ENCODE results near the gene DYDC2. TPM values are rescaled to one million over a fixed set of nuclear protein-coding genes. Genes with fewer than 3 reads are reported as not detected.

DYDC2 gene
- total and polyA plus RNA-seq, 3 donors from 2014 or later, result 1.8 to 22.8 (median 4.5) TPM

DNA sequence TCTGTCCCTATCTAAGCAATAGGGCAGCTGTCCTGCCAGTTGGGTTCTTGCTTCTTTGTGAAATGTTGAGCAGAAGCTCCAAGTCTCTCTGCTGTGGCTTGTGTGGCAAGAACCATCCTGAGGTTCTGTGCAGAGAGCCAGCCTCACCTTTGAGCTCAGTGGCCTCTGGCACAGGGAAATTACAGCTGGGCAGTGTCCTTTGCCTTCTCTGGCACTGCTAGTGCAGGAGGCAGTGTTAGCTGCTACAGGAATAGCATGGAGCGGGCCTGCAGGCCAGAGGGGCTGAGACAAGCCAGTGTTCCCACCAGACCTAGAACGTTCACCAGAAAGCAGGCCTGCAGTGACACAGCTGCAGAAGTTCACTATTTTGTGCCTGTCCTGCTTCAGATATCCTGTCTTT lies 53.5 kb downstream of the DYDC2 start:
- Histone ChIP-seq H3K4me1 (peaks cover 59% of the 10 kb centered on the region), H3K9me3 (no peaks in the 10 kb centered on the region), H3K4me3 (no peak overlapping the region), H3K27me3 (no peaks in the 10 kb centered on the region), H3K27ac (peak overlapping the region; percentile 74 to 97), H3K36me3 (ENCODE audit: low read depth, missing control alignments) (no peaks in the 10 kb centered on the region)
- TF ChIP-seq POLR2A (IDR thresholded peaks at IDR 0.05), result no peak
- TF ChIP-seq, protein P1, sequence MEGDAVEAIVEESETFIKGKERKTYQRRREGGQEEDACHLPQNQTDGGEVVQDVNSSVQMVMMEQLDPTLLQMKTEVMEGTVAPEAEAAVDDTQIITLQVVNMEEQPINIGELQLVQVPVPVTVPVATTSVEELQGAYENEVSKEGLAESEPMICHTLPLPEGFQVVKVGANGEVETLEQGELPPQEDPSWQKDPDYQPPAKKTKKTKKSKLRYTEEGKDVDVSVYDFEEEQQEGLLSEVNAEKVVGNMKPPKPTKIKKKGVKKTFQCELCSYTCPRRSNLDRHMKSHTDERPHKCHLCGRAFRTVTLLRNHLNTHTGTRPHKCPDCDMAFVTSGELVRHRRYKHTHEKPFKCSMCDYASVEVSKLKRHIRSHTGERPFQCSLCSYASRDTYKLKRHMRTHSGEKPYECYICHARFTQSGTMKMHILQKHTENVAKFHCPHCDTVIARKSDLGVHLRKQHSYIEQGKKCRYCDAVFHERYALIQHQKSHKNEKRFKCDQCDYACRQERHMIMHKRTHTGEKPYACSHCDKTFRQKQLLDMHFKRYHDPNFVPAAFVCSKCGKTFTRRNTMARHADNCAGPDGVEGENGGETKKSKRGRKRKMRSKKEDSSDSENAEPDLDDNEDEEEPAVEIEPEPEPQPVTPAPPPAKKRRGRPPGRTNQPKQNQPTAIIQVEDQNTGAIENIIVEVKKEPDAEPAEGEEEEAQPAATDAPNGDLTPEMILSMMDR (IDR thresholded peaks at IDR 0.05), result no peak
- 43% methylated on average over 2 of the region's 2 CpGs; no CpG with 5 or more reads in 1 of the 2 donors for WGBS, 2 donors
- intact Hi-C loops (cut with DNase I; ENCODE audit: low total_unique reads), result no loop called here
- DNase-seq, result no peak

DNA sequence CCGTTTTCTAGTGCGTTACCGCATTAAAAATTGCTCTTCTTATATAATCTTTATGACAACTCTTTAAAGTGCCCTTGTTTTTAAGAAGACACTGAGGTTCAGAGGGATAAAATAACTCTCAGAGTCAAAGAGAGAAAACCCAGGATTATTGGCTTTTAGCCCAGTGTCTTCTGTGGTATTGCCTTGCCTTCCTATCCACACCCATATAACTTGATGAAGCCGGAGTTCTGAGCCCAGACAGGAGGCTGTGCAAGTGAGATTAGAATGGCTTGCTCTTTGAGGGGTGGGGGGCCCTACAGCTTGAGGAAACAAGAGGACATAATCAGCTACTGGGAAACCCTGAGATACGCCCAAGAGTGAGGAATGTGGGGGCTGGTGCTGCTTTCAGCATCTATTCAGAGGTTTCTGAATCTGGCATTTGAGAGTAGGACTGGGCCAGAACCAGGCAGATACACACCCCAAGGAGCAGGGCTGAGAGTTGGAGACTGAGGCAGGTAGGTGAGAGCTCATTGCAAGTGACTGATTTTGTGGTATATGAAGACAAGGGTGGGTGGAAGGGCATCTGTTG lies 54.1 kb downstream of the DYDC2 start:
- Histone ChIP-seq H3K9me3 (no peaks in the 10 kb centered on the region), H3K36me3 (ENCODE audit: low read depth, missing control alignments) (no peaks in the 10 kb centered on the region), H3K4me3 (no peak overlapping the region), H3K27ac (peak overlapping the region; percentile 74 to 97), H3K4me1 (peaks cover 65% of the 10 kb centered on the region), H3K27me3 (no peaks in the 10 kb centered on the region)
- TF ChIP-seq, protein P1 (IDR thresholded peaks at IDR 0.05), result no peak
- TF ChIP-seq POLR2A (IDR thresholded peaks at IDR 0.05), result no peak
- intact Hi-C loops (cut with DNase I; ENCODE audit: low total_unique reads), result no loop called here
- WGBS, 2 donors, result 58 to 61% methylated on average over 5 of the region's 5 CpGs
- DNase-seq, result no peak

DNA sequence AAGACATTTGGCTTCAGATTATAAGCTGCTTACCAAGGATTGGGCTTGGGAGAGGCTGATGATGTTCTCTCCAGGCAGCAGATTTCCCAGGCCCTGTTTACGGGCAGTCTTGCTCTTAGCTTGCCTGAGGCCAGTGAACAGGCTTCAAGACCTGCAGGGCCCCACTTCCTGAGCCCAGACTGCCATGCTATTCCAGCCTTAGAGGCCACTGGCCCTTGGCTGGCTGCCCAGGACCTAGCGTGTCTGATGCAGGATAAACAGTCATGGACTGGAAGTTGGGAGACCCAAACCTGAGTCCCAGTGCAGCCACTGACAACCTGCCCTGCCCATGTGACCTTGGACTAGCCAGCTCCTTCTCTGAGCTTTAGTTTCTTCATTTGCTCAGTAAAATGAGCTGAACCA lies 54.7 kb downstream of the DYDC2 start:
- WGBS, 2 donors, result 38 to 42% methylated on average over 1 to 2 of the region's 2 CpGs
- no peak for TF ChIP-seq POLR2A (IDR thresholded peaks at IDR 0.05)
- TF ChIP-seq, protein P1 (IDR thresholded peaks at IDR 0.05), result no peak
- intact Hi-C loops (cut with DNase I; ENCODE audit: low total_unique reads), result no loop called here
- Histone ChIP-seq H3K27me3 (no peaks in the 10 kb centered on the region), H3K4me3 (no peak overlapping the region), H3K27ac (peak overlapping the region; percentile 74 to 89), H3K9me3 (no peaks in the 10 kb centered on the region), H3K4me1 (peaks cover 71% of the 10 kb centered on the region), H3K36me3 (ENCODE audit: low read depth, missing control alignments) (no peaks in the 10 kb centered on the region)
- no peak for DNase-seq

DNA sequence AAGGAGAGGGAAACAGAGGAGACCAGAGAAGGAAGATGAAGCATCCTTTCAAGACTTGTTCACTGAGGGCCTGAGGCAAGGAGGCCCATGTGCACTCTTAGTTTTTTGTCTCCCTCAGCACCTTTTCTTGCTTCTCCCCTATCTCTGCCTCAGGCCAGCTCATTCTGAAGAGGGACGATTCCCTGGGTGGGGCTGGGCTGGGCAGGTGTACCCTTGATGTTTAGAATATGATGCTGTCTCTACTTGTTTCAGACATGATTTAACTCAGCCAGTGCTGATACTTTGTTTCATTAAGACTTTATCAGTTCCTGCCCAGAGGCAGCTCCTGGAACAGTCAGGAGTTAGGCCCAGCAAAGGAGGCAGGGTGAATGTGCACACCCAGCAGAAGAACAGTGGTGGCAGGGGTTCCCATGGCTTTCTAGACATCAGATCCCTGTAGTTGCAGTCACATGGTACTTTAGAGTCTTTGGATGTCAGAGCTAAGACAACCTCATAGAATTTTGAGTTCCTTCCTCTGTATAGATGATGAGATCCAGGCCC lies 55.2 kb downstream of the DYDC2 start:
- DNase-seq, result peak; percentile 80
- Histone ChIP-seq H3K9me3 (no peaks in the 10 kb centered on the region), H3K4me1 (peaks cover 76% of the 10 kb centered on the region), H3K4me3 (no peak overlapping the region), H3K27me3 (no peaks in the 10 kb centered on the region), H3K27ac (peak overlapping the region; percentile 74 to 89), H3K36me3 (ENCODE audit: low read depth, missing control alignments) (no peaks in the 10 kb centered on the region)
- intact Hi-C loops (cut with DNase I; ENCODE audit: low total_unique reads), result no loop called here
- WGBS, 2 donors, result 68 to 83% methylated on average over 1 of the region's 1 CpG
- TF ChIP-seq POLR2A (IDR thresholded peaks at IDR 0.05), result no peak
- TF ChIP-seq, protein P1 (IDR thresholded peaks at IDR 0.05), result no peak

DNA sequence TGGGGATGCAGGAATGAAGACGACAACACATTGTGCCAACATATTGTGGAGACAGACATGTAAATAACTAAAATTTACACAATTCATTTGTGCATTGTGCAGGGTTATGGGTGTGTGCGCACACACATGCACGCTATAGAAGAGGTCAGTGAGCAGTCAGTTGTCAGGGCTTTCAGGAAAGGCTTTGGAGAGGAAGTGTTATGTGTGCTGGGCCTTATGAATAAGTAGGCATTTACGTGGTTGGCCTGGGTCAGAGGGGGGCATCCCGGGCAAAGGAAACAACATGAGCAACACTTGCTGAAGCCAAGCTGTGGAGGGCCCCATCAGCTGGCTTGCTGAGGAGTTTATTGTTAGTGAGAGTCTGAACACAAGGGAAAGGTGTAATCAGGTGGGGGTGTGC lies 55.9 kb downstream of the DYDC2 start:
- Histone ChIP-seq H3K36me3 (ENCODE audit: low read depth, missing control alignments) (no peaks in the 10 kb centered on the region), H3K4me1 (peaks cover 83% of the 10 kb centered on the region), H3K9me3 (no peaks in the 10 kb centered on the region), H3K4me3 (no peak overlapping the region), H3K27me3 (no peaks in the 10 kb centered on the region), H3K27ac (peak overlapping the region; percentile 74 to 89)
- intact Hi-C loops (cut with DNase I; ENCODE audit: low total_unique reads), result no loop called here
- 80 to 85% methylated on average over 5 of the region's 5 CpGs for WGBS, 2 donors
- TF ChIP-seq, protein P1 (IDR thresholded peaks at IDR 0.05), result no peak
- no peak for TF ChIP-seq POLR2A (IDR thresholded peaks at IDR 0.05)
- no peak for DNase-seq

Measured in testis (tissue), 3 donors.